H4 (cell line): ENCODE results near the gene KRCC1. TPM values are rescaled to one million over a fixed set of nuclear protein-coding genes. Genes with fewer than 3 reads are reported as not detected.
"Not testable (repeated sequence)": the region's sequence is repeated elsewhere in the genome, so short reads cannot be mapped to it uniquely, and the experiment has no call there.

Experiments
- DNase-seq: peaks from one replicate; pipeline ENCODE4 v3.0.0-alpha.2; 2015; ENCODE audit warnings: low spot score
- total RNA-seq: library from RNA; depleted of rRNA; stranded (reverse); fragments of >200 nt; shearing (Covaris generic); gene quantifications from 2 replicates; pipeline ENCODE4 v1.2.3, GENCODE V29; 2014; rRNA removed

Gene KRCC1
- total RNA-seq, 1 experiment from 2014 or later: 35.3 TPM

DNA sequence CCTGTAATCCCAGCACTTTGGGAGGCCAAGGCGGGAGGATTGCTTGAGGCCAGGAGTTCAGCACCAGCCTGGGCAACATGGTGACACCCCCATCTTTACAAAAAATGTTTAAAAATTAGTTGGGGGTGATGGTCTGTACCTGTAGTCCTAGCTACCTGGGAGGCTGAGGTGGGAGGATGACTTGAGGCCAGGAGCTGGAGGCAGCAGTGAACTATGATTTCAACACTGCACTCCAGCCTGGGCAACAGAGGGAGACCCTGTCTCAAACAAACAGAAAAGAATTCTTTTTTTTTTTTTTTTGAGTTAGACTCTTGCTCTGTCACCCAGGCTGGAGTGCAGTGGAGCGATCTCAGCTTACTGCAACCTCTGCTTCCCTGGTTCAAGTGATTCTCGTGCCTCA is 55.1 kb downstream of the KRCC1 start:
- DNase-seq: not testable (repeated sequence)

DNA sequence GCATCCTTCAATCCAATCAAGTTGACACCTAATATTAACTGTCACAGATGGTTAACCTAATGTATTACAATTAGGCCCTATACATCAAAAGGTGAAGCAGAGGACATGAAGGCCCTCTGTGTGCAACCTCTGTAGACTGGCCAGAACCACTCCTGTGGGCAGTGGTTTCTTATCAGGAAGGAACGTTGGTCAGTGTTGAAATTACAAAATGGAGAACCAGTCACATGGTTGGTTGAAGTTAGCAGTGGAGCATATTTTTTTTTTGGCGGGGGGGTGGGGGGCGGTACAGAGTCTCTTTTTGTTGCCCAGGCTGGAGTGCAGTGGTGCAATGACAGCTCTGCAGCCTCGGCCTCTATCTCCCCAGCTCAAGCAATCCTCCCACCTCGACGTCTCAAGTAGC is 59.0 kb downstream of the KRCC1 start:
- DNase-seq: no peak

GRCh38 chr2:87995756-87996155 is 59.8 kb downstream of the KRCC1 start:
- DNase-seq: no peak

- DNase-seq: not testable (repeated sequence)
Observed at GRCh38 chr2:87994304-87994850, 61.2 kb downstream of the KRCC1 start.

DNA sequence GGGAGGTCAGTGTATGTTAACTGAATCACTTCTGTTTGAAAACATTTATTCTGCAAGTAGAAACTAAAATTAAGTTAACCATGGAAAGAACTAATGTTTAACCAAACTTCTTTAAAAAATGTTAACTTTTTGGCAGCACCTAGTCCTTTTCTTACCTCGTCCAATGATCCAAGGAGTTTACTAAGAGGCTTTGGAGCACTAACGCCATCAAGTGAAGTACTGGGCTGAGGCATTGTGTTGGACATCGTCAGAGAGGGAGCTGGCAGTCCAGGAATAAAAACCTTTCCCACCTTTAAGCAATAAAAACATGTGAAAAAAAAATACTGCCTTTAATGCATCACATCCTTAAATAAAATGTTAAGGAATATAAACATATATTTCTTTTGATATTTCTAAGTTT is 63.0 kb downstream of the KRCC1 start:
- DNase-seq: not testable (repeated sequence)

DNA sequence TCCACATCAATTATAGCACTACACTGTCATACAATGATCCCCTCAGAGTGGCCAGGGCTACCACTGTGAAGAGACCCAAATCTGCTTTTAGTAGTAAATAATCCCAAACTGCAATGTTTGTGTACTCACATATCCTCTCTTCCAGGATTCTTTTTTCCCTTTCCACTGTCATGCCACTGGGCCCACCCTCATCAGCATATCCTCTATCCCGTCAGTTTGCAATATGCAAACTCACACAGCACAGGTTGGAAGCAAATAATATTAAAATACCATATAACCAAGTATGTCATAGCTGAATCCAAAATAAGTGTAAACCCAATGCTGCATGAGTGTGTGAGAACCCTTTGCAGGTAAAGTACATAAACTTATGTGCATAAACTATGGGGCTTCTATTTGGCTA is 68.1 kb downstream of the KRCC1 start:
- DNase-seq: not testable (repeated sequence)

GRCh38 chr2:87985902-87986301 is 69.7 kb downstream of the KRCC1 start:
- DNase-seq: not testable (repeated sequence)

DNA sequence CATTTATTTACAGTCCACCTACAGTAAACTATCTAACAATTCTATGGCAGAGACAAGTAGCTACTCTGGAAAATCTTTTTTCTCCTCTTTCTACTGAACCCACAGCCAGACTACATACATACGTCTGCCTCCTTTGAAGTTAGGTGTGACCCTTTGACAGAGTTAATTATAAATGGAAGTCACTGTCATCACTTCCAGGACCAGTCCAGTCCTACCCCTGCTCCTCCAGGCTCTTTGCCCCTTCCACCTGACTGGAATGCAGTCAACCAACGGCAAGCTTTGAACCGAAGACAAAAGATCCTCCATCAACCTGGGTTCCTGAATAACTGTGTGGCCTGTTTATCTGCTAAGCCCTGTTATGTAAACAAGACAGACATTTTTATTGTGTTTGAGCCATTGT is 74.4 kb downstream of the KRCC1 start:
- not testable (repeated sequence) for DNase-seq

Other genes starting within 250 kb of the KRCC1 start
- 1.2 TPM in 1 of 2 replicates, not detected in the other for gene RGPD2, start 230.0 kb downstream of the KRCC1 start, total RNA-seq
- gene RNU2-63P, start 39.2 kb downstream of the KRCC1 start, total RNA-seq: not detected in 2 replicates
- not detected in 2 replicates for gene SMYD1, start 12.0 kb upstream of the KRCC1 start, total RNA-seq
- gene FABP1, start 72.3 kb upstream of the KRCC1 start, total RNA-seq: not detected in 2 replicates
- gene THNSL2, start 114.6 kb upstream of the KRCC1 start, total RNA-seq: not detected in 2 replicates